Transverse colon (tissue), 4 donors: ENCODE data around the gene PIGR. TPM values are rescaled to one million over a fixed set of nuclear protein-coding genes. Genes with fewer than 3 reads are reported as not detected.

Experiments
- DNase-seq: peaks from one replicate; pipeline ENCODE4 v3.0.0-alpha.2; 2019
- H3K27ac ChIP-seq, 4 donors: fragments of 200-600 bp; sonication (generic); 2 replicates each; pipeline ENCODE4 v1.5.1; 2016 to 2018; ENCODE audit warnings: inconsistent platforms in 4 of 4
- H3K27me3 ChIP-seq: fragments of 200-600 bp; sonication (generic); 2 replicates; pipeline ENCODE4 v1.5.1; 2017; ENCODE audit warnings: inconsistent platforms
- H3K36me3 ChIP-seq, 4 donors: fragments of 200-600 bp; sonication (generic); 2 replicates each; pipeline ENCODE4 v1.5.1; 2017 to 2019; ENCODE audit warnings: inconsistent platforms in 4 of 4
- H3K4me1 ChIP-seq, 4 donors: fragments of 200-600 bp; sonication (generic); 2 replicates each; pipeline ENCODE4 v1.5.1; 2017 to 2020; ENCODE audit warnings: inconsistent platforms in 4 of 4
- H3K4me3 ChIP-seq, 4 donors: fragments of 200-600 bp; sonication (generic); 1 replicate in 1 of 4; 2 replicates in 3 of 4; pipeline versions ENCODE4 v1.5.1 to v1.6.1; 2017 to 2019; ENCODE audit warnings: inconsistent platforms in 4 of 4
- H3K9me3 ChIP-seq, 2 donors: fragments of 200-600 bp; sonication (generic); 2 replicates each; pipeline ENCODE4 v1.5.1; 2017 to 2019; ENCODE audit warnings: inconsistent platforms in 2 of 2
- EP300 ChIP-seq: sonication (generic); formaldehyde crosslinking; IDR thresholded peaks from one replicate; pipeline ENCODE4 v1.6.1; 2017; ENCODE audit warnings: antibody characterized with exemption, low read depth
- POLR2A ChIP-seq: fragments of 450-650 bp; IDR thresholded peaks from one replicate; pipeline ENCODE4 v1.6.1; 2016; ENCODE audit warnings: antibody characterized with exemption, mild to moderate bottlenecking, moderate library complexity
- POLR2AphosphoS5 ChIP-seq, 3 donors: sonication (generic); formaldehyde crosslinking; IDR thresholded peaks; one replicate each; pipeline ENCODE4 v1.6.1; 2016; ENCODE audit warnings: antibody characterized with exemption in 3 of 3
- WGBS, 2 donors: methylation state at CpG; one replicate each; pipeline ENCODE4 v1.1.5; 2018; ENCODE audit warnings: low coverage in 1 of 2; 5-methylcytosine and 5-hydroxymethylcytosine counted together
- in situ Hi-C, 4 donors: fragments of 200-750 bp; cut with MboI; loops; one replicate each; pipeline versions ENCODE4 v1.15.0 to v1.15.1; 2017; ENCODE audit warnings: low sequenced_read_pairs in 3 of 4, low pct_ligation_motif_present in 1 of 4, low pct_unique_long_range_greater_than_20kb in 1 of 4
- intact Hi-C: fragments of 100-400 bp; cut with DNase I; formaldehyde crosslinking; loops from one replicate; pipeline ENCODE4 v1.15.1; 2023; ENCODE audit warnings: low total_unique reads
- total RNA-seq, 4 donors: library from RNA; depleted of rRNA; stranded (reverse); fragments of >200 nt; gene quantifications; one replicate each; pipeline ENCODE4 v1.1.0, GENCODE V29; 2016
- TF ChIP-seq, protein P1 (sequence below), 5 experiments: fragments of 200-600 bp in 3 of 5; fragments of 450-650 bp in 2 of 5; sonication (generic) in 3 of 5; IDR thresholded peaks; 1 replicate in 2 of 5; 2 replicates in 3 of 5; pipeline ENCODE4 v1.5.1; 2016 to 2017; ENCODE audit warnings: antibody characterized with exemption in 5 of 5, inconsistent platforms in 3 of 5, mild to moderate bottlenecking in 2 of 5, moderate library complexity in 1 of 5

The PIGR gene
- total RNA-seq, 4 donors from 2014 or later: 3,370 to 10,796 (median 6,659) TPM

DNA sequence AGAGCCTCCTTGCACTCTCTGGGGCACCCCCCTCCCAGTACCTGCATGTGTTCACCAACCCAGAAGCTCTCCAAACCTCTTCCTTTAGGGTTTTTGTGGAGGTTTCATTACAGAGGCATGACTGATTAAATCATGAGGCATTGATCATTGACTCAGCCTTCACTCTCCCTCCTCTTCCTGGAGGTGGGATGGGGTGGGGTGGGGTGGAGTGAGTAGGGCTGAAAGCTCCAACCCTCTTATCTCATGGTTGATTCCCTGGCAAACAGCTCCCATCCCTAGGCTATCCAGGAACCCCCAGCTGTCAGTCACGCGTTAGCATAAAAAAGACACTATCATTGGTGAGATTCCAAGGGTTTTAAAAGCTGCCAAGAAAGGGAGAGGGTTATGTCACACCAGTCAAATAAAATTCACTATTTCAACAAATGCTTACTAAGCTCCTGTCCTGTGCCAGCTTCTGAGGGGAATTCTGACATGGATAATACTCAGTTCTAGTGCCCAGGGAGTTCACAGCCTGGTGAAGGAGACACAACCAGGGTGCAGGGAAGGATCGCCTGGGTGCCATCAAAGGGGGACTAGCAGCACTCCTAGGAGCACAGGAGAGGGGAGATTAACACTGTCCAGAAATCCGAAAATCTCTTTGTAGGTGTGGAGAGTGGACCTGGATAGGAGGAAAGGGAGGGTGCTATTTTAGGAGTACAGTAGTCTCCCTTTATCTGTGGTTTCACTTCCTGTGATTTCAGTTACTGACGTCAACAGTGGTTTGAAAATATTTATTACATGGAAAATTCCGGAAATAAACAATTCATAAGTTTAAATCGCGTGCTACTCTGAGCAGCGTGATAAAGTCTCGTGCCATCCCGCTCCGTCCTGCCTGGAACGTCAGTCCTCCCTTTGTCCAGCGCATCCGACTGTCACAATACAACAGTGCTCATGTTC lies 55.9 kb downstream of the PIGR start:
- Histone ChIP-seq H3K9me3 (no peaks in the 10 kb centered on the region), H3K4me3 (no peak overlapping the region), H3K27me3 (peaks cover 3% of the 10 kb centered on the region), H3K27ac (no peak overlapping the region), H3K36me3 (no peaks in the 10 kb centered on the region), H3K4me1 (no peaks in the 10 kb centered on the region)
- WGBS, 2 donors: 38 to 45% methylated on average over 11 to 15 of the region's 15 CpGs
- peak; percentile 33 for DNase-seq
- in situ Hi-C loops (no loop called here), intact Hi-C loops (no loop called here)
- no peak for TF ChIP-seq POLR2A
- no peak for TF ChIP-seq POLR2AphosphoS5 (IDR thresholded peaks at IDR 0.05)

DNA sequence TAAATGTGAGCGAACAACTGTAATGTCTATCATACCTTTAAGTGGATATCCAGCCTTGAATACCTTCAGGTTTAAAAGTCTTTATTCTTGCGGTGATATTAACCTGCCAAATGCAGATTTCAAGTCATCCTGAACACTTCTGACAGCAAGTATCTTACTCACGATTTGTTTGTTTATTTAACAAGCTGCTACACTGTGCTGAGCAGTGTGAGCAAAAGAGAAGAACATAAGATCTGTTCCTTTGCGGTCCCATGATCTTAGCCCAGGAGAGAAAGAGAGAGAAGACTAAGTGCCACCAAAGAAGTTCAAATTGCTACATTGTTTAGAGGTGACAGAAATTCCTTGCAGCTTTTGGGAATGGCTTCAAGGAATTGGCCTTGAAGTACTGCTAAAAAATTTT lies 58.6 kb downstream of the PIGR start:
- 59 to 69% methylated on average over 4 of the region's 4 CpGs for WGBS, 2 donors
- in situ Hi-C loops: no loop called here
- intact Hi-C loops: no loop called here
- TF ChIP-seq EP300 (no peak), POLR2A (no peak), POLR2AphosphoS5 (IDR thresholded peaks at IDR 0.05) (no peak)
- TF ChIP-seq, protein P1, sequence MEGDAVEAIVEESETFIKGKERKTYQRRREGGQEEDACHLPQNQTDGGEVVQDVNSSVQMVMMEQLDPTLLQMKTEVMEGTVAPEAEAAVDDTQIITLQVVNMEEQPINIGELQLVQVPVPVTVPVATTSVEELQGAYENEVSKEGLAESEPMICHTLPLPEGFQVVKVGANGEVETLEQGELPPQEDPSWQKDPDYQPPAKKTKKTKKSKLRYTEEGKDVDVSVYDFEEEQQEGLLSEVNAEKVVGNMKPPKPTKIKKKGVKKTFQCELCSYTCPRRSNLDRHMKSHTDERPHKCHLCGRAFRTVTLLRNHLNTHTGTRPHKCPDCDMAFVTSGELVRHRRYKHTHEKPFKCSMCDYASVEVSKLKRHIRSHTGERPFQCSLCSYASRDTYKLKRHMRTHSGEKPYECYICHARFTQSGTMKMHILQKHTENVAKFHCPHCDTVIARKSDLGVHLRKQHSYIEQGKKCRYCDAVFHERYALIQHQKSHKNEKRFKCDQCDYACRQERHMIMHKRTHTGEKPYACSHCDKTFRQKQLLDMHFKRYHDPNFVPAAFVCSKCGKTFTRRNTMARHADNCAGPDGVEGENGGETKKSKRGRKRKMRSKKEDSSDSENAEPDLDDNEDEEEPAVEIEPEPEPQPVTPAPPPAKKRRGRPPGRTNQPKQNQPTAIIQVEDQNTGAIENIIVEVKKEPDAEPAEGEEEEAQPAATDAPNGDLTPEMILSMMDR (IDR thresholded peaks at IDR 0.05): no peak
- no peaks in the 10 kb centered on the region for H3K9me3 ChIP-seq
- no peaks in the 10 kb centered on the region for H3K36me3 ChIP-seq
- H3K4me1 ChIP-seq: no peaks in the 10 kb centered on the region
- no peak overlapping the region for H3K27ac ChIP-seq
- H3K27me3 ChIP-seq: peaks cover 3% of the 10 kb centered on the region
- no peak for DNase-seq
- no peak overlapping the region for H3K4me3 ChIP-seq

DNA sequence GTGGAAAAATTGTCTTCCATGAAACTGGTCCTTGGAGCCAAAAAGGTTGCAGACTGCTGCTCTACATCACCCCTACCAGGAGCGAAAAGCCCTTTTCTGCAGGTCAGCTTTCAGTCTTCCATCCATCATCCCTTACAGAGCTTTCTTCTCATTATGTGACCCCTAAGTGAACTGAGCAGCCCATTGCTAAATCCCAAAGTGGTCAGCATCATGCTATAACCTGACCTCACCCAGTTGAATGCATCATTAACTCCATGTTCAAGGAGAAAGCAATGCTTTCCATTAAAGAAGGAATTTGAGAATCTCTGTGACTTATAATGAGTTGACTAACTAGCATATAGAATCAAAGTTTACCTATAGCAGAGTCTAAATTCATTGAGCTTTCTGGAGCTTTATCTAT lies 59.4 kb downstream of the PIGR start:
- H3K27me3 ChIP-seq: no peaks in the 10 kb centered on the region
- H3K4me1 ChIP-seq: no peaks in the 10 kb centered on the region
- no peaks in the 10 kb centered on the region for H3K9me3 ChIP-seq
- no peaks in the 10 kb centered on the region for H3K36me3 ChIP-seq
- H3K4me3 ChIP-seq: no peak overlapping the region
- 80 to 95% methylated on average over 1 of the region's 1 CpG for WGBS, 2 donors
- DNase-seq: no peak
- TF ChIP-seq, protein P1 (IDR thresholded peaks at IDR 0.05): no peak
- TF ChIP-seq POLR2AphosphoS5 (IDR thresholded peaks at IDR 0.05): no peak
- TF ChIP-seq EP300: no peak
- no peak for TF ChIP-seq POLR2A
- no peak overlapping the region for H3K27ac ChIP-seq
- intact Hi-C loops: no loop called here
- in situ Hi-C loops: no loop called here

DNA sequence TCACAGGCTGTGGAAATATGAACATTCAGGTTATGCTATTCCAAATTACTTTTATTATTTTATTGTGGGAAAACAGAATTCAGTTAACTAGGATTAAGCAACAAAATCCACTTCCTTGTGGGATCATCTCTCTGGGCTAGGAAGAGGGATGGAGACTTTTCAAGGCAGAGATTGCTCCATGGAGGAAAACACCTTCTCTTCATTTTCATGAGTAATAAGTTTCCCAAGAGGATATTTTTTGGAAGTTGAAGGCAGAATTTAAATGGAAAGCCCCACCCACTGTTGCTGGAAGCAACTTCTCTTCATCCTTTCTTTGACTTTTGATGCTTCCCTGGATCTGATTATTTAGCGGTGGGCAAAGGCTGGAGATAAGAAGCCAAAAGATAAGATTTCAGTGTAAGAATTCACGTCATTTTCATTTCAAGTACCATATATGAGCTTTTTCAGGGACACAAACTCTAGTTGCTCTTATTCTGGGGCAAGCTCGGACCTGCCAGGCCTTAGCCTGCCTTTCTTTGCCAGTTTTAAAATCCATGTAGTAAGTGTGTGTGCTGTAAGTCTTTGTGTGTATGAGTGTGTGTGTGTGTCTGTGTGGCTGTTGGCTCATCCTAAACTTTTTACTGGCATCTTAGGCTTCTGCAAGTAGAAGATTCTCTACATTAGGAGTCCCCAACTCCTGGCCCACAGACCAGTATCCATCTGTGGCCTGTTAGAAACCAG lies 60.8 kb downstream of the PIGR start:
- no peak for DNase-seq
- in situ Hi-C loops (no loop called here), intact Hi-C loops (no loop called here)
- TF ChIP-seq POLR2A (no peak), EP300 (no peak), POLR2AphosphoS5 (IDR thresholded peaks at IDR 0.05) (no peak)
- TF ChIP-seq, protein P1 (IDR thresholded peaks at IDR 0.05): no peak
- H3K9me3 ChIP-seq: no peaks in the 10 kb centered on the region
- WGBS, 2 donors: 82% methylated on average over 3 of the region's 3 CpGs
- H3K27me3 ChIP-seq: no peaks in the 10 kb centered on the region
- H3K36me3 ChIP-seq: no peaks in the 10 kb centered on the region
- no peak overlapping the region for H3K27ac ChIP-seq
- H3K4me1 ChIP-seq: no peaks in the 10 kb centered on the region
- H3K4me3 ChIP-seq: no peak overlapping the region
